HG03520 (cell line): ENCODE data around the gene TIRAP.
"Not testable (repeated sequence)": the region's sequence is repeated elsewhere in the genome, so short reads cannot be mapped to it uniquely, and the experiment has no call there.

ENCODE experiments used
- ATAC-seq: cut with Tn5 transposase; IDR thresholded peaks from one replicate; pipeline ENCODE4 v1.9.1; 2021; ENCODE audit warnings: mild to moderate bottlenecking, moderate library complexity; ENCODE audit not compliant: unreplicated experiment

The TIRAP gene, protein sequence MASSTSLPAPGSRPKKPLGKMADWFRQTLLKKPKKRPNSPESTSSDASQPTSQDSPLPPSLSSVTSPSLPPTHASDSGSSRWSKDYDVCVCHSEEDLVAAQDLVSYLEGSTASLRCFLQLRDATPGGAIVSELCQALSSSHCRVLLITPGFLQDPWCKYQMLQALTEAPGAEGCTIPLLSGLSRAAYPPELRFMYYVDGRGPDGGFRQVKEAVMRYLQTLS

GRCh38 chr11:126282736-126283591, at the start of gene TIRAP:
TSS of gene TIRAP (plus strand) at chr11:126283093. CDS start at chr11:126290895, 7,802 bp downstream.
- ATAC-seq, result peak; percentile 45

DNA sequence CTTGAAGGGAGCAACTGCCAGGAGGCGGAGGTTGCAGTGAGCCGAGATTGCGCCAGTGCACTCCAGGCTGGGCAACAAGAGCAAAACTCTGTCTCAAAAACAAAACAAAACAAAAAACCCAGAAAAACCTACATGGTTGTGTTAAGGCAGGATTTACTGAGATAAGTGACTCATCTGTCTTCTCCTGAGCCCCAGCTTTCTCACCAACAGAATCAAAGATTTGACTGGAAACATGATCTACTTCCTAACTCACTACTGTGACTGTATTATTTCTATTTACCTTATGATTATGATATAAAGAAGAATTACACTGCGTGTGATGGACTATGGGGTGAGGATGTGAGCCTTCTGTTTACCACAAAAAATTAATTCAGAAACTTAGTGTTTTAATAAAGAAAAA, 49.5 kb upstream of the TIRAP start:
- no peak for ATAC-seq

DNA sequence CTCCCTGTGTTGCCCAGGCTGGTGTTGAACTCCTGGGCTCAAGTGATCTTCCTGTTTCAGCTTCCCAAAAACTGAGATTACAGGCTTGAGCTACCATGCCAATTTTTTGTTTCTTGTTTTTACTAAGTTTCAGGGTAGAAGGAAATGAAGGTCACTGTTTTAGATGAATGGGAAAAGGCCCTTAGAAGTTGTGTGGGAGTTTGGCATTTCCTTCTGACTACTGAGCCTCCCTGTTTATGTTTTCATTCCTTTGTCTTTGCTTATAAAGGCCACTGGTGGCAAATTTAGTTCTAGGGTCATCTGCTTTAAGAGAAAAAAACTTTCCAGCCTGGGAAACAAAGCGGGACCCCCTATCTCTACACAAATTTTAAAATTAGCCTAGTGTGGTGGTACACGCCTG, 36.3 kb upstream of the TIRAP start:
- no peak for ATAC-seq

- ATAC-seq, result no peak
Observed at GRCh38 chr11:126253265-126253664, 29.6 kb upstream of the TIRAP start.

DNA sequence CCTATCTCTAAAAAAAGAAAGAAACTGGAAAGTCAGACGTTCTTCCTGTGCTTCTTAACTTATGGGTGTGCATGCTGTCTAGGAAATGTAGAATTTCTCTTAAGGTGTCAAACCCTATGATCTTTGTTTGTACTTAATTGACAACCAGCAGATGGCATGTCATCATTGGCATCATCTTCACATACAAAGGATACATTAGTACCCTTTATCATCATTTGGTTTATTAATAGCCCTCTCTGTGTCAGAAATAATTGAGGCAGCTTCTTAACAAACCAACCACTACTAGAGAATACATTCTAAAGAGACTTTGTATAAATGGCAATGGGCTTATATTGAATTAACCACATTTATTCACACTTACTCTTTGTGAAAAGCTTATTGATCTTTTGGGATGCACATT, 28.1 kb upstream of the TIRAP start:
- ATAC-seq, result no peak

DNA sequence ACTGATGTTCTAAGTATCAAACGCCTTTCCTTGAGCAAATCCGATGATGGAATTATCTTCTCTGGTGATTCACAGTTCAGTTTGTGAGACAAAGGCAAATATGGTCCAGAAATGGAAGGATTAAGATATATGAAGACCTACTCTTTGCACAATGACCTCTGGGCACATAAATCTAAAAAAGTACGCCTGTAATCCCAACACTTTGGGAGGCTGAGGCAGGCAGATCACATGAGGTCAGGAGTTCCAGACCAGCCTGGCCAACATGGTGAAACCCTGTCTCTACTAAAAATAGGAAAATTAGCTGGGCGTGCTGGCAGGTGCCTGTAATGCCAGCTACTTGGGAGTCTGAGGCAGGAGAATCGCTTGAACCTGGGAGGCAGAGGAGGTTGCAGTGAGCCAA, 27.4 kb upstream of the TIRAP start:
- not testable (repeated sequence) for ATAC-seq

GRCh38 chr11:126256216-126256615, 26.7 kb upstream of the TIRAP start:
- no peak for ATAC-seq

GRCh38 chr11:126257144-126257543, 25.7 kb upstream of the TIRAP start:
- ATAC-seq, result no peak

DNA sequence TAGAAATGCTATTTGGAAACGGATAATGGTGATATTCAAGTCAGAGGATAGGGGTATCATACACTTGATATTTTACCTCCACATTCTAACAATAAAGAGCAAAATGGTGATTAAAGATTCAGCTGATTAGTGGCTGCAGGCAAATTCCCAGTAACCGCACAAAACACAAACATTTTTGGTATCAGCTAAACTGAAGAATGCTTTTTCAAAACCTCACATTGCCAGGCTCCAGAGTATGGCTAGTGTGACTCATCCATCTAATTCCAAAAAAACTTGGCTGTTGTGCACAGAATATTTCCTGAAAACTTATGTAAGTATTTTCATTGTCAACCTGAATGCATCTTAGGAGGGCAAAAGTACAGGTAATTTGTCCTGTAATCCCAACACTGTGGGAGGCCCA, 25.1 kb upstream of the TIRAP start:
- ATAC-seq, result no peak

DNA sequence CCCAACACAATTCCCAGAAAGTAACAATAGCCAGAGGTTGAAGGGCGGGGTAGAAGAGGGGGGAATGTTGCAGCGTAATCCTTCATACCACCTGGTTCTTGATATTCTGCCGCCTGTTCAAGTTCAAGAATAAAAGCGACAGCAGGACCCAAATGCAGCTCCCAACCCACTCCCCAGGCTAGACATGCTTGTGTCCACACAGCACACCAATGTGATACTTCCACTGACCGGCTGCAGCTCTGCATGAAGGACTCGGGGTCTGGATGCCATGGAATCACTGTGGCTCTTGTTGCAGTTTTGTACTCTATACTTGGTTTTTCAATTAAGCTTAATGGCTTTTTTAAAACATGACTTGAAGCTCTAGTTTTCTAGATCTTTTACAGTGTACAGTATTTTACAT, 20.7 kb upstream of the TIRAP start:
- ATAC-seq, result no peak

- ATAC-seq, result no peak
Observed at GRCh38 chr11:126263489-126263888, 19.4 kb upstream of the TIRAP start.

DNA sequence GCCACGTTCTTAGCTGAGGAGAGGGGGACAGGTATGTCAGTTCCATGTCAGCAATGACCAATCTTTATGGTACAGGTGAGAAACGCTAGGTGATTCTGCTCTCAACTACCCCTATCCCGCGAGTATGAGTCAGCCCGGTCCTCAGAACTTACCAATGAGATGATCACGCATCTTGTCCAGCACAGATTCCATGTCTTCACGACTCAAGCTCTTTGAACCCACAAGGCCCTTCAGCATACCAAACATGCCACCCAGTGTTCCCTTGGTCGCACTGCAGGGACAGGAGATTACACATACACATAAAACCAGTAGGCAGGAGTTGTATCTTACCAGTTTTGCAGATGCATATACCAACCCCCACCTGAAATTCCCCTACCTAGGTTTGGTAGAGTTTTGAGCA, 17.1 kb upstream of the TIRAP start:
- no peak for ATAC-seq

DNA sequence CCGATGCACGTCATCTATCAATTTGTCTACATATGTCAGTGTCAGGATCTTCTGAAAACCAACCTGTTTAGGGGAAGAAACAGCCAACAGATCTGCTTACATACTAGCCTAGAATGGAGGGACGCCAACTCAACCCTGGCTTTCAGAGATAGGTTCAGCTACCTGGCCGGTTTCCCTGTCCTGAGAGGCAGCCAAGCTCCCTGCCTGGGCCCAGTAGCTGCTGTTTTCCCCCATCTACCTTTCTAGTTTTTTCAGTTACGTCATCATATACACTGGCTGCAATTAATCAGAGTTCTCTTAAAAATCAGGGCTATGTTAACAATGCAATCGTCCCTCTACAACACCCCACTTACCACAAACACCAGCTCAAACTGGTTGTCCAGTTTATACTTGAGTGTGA, 15.2 kb upstream of the TIRAP start:
- ATAC-seq, result no peak

DNA sequence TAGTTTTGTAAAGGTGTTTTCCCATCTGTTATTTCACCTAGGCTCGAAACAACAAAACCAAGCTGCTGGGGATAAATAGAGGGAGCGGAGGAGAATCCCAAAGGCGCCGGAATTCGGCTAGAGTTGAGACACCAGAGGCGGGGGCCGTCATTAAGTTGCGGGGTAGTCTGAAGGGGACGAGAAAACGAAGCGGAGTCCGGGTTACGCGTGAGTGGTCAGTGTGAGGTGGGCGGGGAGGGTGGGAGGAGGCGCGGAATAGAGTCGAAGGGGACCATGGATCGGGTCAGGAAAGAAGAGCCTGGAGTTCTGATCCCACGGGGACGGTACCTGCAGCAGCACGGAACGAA, 14.6 kb upstream of the TIRAP start:
- ATAC-seq, result no peak

- peak; percentile 99 for ATAC-seq
Observed at GRCh38 chr11:126268708-126269579, 13.9 kb upstream of the TIRAP start, which contains the start of the genes FOXRED1 and SRPRA. TSS of gene FOXRED1 (plus strand) at chr11:126269154. CDS start at chr11:126269207, 53 bp downstream. TSS of gene SRPRA (minus strand) at chr11:126268895. CDS start at chr11:126268804, 91 bp downstream.

DNA sequence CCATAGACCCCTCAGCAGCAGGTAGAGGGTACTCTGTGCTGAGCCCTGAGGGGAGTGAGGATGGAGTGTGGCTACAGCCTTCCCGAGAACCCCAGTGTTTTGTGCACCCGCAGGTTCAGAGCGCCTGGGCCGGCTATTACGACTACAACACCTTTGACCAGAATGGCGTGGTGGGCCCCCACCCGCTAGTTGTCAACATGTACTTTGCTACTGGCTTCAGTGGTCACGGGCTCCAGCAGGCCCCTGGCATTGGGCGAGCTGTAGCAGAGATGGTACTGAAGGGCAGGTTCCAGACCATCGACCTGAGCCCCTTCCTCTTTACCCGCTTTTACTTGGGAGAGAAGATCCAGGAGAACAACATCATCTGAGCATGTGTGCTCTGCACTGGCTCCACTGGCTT, 5.6 kb upstream of the TIRAP start:
- ATAC-seq, result no peak

DNA sequence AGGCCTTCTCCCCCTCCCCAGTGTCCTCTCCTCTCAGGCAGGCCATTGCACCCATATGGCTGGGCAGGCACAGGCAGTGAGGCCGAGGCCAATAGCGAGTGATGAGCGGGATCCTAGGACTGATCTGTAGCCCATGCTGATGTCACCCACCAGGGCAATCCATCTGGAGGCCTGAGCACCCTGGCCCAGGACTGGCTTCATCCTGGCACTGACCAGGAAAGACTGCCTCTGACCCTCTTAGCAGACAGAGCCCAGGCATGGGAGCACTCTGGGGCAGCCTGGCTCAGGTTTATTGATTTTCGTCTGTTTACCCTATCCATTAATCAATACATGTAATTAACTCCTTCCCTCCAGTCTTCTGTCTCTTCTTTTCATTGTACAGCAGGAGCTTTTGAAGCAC, 5.1 kb upstream of the TIRAP start:
- no peak for ATAC-seq

GRCh38 chr11:126279191-126279590, 3.7 kb upstream of the TIRAP start:
- no peak for ATAC-seq

DNA sequence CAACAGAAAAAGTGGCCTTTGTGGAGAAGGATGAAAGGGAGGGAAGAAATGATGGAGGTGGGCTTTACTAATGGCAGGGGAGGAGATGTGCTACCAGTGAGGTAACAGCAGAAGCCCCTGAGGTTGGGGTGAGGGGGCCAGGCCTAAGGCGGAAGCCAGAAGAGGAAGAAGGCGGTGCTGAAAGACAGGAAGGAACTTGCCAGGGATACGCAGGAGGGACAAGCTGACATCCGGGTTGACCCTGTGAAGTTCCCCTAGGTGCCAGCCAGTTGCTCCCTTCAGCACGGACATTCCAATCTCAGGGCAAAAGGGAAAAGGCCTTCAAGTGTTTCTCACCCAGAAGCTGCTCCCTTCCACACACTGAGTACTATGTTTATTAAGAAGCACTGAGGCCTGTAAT, 2.3 kb upstream of the TIRAP start:
- ATAC-seq, result no peak

- no peak for ATAC-seq
Observed at GRCh38 chr11:126281245-126281644, 1.6 kb upstream of the TIRAP start.

DNA sequence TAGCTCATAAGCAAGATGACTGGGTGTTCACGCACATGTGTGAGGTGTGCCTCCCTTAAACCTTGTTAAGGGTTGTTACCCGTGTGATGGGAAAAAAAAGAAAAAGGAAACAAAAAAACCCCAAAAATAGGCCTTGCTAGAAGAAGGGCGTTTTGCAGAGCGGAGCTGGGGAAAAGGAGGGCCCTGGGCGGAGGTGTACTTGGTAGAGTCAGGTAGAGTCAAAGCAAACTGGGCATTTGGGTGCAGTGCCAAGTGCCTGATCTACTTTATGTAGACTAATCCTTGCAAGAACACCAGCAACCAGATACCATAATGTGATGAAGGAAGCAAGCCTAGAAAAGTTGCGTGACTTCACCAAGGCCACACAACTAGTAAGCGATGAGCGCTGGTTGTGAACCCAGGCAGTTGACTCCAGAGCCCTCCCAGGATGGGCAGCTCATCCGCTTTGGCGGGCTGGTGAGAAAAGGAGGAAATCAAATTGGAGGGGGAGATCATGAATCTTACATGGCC, 1.2 kb upstream of the TIRAP start:
- ATAC-seq, result no peak
